ENCODE data around the gene SLC16A7.

GRCh38 chr12:59580050-59580449 is 15.8 kb upstream of the SLC16A7 start:
- TF ChIP-seq CTCF (conservative IDR thresholded peaks at IDR 0.05 in 1 of 2, IDR thresholded peaks at IDR 0.05 in 1 of 2; ENCODE audit: extremely low read depth in 1 of 2, insufficient read depth in 1 of 2, low read depth in 1 of 2, low read length in 2 of 2): no peak
- no peak for TF ChIP-seq EZH2 (IDR thresholded peaks at IDR 0.05; ENCODE audit: borderline replicate concordance, low read length)

All from mammary epithelial cell (primary cell).